NOMO-1 treated with dmso at 0.1 percent for 144 hours (cell line): ENCODE measurements around the gene CD6.

Experiments
- DNase-seq: peaks from one replicate; lab custom pipeline; 2025; ENCODE audit not compliant: unreplicated experiment; lab: John Stamatoyannopoulos, UW

Gene CD6

DNA sequence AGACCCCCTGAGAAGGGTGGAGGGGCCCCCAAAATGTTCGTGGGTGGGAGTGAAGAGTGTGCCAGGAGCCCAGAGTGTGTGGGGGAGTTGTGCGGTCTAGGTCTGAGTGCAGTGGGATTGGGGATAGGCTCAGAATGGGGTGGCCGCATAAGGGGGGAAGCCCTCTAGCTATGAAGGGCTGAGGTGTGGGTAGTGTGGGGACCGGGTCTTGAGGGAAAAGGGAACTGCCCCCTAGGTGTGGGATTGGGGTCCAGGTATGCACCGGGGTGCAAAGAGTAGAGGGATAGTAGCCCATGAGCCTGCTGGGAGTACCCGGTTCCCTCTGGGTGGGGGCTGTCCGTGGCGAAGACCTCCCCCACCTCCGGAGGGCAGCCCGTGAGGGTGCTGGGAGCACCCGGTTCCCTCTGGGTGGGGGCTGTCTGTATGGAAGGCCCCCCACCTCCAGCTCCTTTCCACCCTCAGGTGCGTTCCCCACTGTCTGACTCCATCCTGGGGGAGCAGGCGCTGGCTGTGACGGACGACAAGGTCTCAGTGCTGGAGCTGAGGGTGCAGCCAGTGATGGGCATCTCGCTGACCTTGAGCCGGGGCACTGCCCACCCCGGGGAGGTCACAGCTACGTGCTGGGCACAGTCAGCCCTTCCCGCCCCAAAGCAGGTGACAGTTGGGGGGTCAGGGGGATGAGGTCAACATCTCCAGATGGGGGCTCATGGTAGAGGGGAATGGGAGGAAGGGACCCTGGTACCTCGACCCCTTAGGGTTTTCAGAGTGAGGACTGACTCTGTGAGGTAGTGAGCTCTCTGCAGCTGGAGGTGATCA is 36.5 kb upstream of the CD6 start:
- DNase-seq = no peak

DNA sequence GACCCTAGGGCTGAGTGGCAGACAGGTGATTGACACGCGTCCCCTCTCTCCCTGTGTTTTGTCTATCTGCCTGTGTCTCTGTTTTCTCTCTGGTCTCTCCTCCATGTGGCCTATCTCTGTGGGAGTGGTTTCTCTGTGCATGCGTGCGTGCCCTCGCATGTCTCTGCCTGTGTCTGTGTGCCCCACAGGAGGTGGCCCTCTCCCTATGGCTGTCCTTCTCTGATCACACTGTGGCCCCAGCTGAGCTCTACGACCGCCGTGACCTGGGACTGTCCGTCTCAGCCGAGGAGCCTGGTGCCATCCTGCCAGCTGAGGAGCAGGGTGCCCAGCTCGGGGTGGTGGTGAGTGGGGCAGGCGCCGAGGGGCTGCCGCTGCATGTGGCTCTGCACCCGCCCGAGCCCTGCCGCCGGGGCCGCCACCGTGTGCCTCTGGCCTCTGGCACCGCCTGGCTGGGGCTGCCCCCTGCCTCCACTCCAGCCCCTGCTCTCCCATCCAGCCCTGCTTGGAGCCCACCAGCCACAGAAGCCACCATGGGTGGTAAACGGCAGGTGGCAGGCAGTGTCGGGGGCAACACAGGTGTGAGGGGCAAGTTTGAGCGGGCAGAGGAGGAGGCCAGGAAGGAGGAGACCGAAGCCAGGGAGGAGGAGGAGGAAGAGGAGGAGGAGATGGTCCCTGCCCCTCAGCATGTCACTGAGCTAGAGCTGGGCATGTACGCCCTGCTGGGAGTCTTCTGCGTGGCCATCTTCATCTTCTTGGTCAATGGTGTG is 35.6 kb upstream of the CD6 start:
- no peak for DNase-seq

DNA sequence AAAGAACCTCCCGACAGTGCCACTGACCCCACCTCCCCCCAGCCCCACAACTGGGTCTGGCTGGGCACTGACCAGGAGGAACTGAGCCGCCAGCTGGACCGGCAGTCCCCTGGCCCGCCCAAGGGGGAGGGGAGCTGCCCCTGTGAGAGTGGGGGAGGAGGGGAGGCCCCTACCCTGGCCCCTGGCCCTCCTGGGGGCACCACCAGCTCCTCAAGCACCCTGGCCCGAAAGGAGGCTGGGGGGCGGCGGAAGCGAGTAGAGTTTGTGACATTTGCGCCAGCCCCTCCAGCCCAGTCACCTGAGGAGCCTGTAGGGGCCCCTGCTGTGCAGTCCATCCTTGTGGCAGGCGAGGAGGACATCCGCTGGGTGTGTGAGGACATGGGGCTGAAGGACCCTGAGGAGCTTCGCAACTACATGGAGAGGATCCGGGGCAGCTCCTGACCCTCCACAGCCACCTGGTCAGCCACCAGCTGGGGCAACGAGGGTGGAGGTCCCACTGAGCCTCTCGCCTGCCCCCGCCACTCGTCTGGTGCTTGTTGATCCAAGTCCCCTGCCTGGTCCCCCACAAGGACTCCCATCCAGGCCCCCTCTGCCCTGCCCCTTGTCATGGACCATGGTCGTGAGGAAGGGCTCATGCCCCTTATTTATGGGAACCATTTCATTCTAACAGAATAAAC is 34.9 kb upstream of the CD6 start:
- no peak for DNase-seq

DNA sequence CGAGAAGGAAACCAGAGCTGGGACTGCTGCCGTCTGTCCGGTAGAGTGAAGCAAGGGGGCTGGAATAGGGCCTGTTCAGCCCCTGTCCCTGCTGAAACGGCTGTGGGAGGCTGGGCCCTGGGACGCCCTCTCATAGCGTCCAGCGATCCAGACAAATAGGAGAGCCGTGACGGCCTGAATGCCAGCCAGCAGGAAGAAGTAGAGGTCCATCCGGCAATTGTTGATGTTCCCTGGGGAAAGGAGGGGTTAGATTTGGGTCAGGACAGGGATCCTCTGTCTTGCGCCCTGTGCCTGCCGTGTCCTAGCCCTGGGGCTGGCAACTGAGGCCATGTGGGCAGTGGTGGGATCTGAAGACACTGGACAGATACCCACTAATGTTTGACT is 34.3 kb upstream of the CD6 start:
- no peak for DNase-seq

DNA sequence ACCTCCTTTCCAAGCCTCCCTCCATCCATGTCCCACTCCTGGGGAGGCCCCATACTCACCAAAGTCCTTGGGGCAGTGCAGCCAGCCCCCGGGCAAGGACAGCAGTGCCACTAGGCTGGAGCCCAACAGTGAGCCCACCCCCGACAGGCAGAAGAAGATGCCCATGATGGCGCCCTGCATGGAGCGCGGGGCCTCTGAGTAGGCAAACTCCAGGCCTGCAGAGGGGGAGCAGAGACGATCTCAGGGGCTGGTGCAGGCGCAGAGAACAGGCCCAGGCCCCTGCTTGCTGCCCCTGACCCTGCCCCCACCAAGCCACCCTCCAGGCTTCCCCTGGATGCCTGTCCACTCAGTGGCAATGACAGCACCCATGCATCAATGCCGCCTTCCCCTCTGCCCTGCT is 33.7 kb upstream of the CD6 start:
- DNase-seq = no peak

DNA sequence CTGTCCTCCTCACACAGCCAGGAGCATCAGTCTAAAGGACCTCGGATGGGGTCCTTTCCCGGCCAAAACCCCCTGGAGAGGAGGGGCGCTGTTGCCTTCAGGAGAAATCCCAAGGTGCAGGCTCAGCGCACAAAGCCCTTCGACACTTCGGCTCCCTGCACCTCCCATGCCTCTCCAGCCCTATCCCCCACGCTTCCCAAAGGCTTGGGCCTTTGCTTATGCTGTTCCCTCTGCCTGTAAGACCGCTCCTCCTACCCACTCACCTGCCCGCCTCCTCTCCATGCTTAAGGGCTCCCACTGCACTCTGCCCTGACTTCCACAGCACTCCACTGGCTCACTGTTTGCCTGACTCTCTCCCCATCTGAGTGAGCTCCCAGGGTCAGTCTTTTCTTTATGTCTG is 33.0 kb upstream of the CD6 start:
- no peak for DNase-seq

DNA sequence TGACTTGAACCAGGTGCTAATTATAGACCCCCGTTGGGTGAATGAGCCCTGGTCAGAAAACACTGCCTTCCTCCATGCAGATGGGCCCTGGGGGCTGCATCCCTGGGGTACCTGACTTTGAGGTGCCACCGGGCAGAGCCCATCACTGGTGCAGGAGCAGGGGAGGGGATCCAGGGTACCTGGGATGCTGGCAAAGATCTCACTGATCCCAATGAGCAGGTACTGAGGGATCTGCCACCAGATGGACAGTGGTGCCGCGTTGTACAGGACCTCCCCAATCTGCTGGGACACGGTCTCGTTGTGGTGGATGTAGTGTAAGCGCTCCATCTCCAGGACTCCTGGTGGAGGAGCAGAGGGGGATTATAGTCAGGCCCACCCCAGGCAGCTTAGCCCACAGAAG is 32.2 kb upstream of the CD6 start:
- no peak for DNase-seq

DNA sequence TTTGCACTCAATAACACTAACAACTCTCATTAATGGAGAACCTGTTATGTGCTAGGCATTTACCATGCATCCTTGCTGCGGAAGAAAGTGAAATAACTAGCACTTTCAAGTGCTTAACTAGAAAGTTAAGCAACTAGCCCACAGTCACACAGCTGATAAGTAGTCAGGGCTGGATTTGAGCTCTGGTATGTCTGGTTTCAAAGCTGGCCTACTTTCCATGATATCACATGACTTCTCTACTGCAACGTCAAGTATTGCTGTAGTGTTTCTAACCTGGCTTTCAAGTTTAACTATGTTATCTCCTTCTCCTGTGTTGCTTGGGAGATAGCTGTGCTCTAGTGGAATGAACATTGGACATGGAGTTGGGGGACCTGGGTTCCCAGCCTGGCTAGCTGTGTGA is 31.6 kb upstream of the CD6 start:
- no peak for DNase-seq

DNA sequence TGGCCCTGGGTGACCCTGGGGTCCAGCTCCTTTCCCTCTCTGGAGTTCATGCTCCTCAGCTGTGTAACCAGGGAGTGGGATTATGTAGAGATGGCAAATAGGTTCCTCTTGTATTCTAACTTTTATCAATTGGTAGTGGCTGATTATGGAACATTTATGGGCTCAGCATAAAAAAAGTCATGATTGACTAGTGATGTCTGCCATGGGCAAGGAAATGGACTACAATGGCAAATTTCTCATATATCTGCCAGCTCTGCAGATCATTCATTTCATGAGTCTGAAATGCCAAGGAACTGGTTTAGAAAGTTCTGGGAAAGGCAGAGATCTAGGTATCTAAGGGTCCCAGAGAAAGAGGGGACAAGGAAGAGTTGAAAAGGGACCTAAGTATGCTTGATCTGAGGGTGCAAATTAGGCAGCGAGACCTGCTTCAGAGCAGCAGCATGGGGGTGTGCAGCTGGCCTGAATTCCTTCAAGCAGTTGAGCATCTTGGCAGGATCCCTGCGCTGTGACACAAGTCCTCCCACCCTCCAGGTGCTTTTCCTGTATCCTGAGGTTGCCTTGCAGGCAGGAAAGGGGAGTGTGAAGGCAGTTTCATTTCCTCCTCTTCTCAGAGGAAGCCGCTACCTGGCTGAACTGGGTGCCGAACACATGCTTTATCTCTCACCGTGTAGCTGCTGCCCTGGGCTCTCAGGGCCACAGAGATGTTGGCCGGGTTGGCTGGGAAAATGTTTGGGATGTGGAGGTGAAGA is 29.9 kb upstream of the CD6 start:
- DNase-seq = no peak

DNA sequence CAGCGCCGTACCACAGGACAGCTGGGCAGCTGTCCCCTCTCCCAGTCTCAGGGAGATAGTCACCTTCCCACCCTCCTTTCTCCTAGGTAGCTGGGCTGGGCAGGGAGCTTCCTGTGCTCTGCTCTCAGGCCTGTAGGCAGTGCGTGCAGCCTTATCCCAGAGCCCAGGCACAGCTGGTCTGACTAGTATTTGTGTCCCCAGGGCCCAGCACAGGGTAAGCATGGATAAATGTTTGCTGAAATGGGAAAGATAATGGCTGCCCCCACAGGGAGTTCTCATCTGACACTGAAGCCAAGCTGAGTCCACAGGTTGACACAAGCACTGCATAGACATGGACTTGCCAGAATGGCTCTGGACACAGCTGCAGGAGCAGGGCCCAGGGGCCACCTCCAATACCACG is 29.3 kb upstream of the CD6 start:
- DNase-seq = no peak

DNA sequence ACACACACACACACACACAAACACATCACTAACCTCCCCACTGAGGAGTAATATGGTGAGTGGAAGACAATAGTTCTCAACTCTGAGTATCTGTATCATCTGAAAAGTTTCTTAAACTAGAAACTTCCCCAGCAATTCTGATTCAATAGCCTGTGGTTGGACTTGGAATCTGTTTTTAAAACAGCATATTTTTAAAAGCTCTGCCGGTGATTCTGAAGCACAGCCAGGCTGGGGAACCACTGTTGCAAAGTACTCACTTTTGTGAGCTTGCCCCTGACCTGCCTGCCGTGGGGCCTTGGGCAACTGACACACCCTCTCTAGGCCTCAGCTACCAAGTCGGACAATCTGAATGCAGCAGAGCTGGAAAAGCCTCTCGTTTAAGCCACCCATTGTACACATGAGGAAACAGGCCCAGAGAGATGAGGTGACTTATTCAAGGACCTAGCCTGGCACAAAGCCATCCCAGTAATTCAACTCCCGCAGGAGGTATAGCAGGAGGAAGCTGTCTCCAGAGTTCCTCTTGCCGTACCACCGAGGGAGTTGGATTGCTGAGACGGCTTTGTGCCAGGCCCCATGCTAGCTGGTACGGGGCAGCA is 28.4 kb upstream of the CD6 start:
- DNase-seq = no peak

DNA sequence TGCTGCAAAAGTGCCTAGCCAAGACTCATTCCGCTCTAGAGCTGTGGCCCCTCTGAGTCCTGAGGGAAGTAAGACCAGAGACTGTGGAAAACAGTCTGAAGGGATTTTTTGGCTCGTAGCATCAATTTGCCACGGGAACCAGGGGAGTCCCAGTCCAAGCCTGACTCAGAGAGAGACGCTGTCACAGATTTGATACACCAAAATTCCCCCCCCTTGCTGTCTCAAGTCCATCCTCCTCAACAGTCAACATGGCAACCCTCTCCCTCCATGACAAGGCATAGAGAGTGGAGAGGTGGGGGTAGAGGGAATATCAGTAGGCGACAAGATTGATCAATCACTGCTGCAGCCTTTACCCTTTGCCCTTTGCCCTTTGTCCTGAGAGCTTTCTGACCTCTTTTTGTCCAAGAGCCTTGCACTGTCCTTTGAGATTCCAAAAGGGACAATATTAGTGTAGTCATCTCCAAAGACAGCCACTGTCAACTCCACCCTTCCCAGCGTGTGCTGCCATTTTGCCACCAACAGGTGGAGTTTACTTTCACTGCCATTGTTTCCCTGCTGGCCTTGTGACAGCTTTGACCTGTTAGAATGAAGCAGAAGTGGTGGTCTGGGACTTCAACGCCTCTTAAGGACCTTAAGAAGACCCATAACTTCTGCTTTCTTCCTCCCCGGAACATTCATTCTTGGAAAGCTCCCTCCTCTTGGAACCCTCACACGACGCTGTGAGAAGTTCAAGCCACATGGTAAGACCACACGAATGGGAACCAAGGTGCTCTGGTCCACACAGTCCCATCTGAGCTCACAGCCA is 26.8 kb upstream of the CD6 start:
- DNase-seq = no peak

DNA sequence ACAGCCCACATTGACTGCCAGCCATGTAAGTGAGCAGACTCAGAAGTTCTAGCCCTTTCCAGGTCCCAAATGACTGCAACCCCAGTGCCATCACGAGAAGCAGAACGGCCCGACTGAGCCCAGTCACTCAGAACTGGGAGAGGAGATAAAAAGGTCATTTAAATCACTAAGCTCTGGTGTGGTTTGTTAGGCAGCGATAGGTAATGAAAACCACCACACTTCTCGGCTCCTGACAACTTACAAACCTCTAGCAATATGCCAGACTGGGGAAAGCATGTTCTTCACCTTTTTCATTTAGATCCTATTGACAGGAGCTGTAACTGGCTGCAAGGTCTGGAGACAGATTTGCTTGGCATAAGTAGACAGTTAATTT is 26.2 kb upstream of the CD6 start:
- no peak for DNase-seq

DNA sequence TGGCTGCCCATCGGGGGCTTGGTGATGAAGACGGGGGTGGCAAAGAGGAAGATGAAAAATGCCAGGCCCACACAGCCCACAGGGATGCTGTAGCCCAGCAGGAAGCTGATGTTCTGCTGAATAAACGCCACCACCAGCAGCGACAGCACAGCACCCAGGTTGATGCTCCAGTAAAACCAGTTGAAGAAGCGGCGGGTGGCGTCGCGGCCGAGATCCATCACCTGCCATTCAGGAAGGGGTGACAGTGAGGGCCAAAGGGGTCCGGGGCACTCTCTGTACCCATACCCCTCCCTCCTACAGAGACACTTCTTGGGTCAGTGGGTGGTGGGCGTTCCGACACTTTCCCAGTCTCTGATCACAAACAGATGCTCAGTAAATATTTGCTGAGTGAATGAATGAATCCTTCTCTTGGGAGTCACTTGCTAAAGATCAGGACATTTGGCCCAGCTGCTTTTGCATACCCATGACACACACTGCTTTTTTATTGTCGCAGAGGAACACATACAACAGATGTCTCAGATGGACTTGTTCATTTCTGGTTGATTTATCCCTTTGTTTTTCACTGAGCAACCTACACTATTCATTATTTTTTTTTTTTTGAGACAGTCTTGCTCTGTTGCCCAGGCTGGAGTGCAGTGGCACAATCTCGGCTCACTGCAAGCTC is 24.7 kb upstream of the CD6 start:
- DNase-seq = no peak

DNA sequence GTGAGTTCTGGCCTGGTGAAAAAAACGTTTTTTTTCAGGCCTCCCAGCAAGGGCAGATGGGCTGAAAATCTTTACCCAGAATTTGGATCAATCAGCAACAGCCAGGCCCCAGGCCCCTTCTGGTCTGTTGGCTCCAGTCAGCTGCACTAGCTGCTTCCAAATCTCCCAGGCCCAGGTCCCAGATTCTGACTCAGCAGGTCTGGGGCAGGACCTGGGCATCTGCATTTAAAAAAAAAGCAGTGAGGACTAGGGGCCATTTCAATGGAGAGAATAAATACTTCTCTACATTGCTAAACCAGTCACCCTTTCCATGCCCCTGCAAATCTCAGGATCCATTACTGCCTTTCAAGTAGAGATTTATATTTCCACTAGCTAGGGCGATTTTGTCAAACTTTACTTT is 23.8 kb upstream of the CD6 start:
- DNase-seq = no peak

DNA sequence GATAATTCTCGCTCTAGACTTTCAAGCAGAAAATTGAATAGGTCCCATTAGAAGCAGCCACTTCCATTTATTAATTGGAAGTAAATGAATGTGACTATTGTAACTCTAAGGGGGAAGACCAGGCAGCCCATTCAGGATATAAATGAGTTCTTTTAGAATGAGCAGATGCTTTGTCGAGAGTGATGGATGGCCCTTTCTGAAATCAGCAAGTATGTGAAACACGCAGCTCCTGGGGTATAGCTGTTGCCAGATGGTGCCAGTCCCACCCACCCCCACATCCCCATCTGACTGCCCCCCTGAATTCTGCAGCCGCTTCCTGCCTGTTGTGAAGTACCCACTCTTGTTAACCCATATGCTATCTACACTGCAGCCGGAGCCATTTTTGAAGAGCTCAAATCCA is 23.2 kb upstream of the CD6 start:
- DNase-seq = no peak

DNA sequence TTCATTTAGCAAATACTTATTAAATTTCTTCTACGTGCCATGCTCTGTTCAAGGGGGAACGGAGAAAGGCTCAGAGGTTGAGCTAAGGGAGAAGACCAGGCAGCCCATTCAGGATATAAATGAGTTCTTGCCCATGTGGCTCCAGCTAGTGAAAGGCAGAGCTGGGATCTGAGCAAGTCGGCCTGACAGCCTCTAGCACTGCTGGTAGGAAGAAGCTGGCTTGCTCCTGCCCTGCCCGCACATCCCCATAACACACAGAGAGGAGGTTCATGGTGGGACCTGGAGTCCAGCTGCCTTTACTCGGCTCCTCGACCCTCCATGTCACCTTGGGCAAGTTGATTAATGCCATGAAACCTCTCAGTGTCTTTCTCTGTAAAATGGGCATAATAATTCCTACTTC is 21.5 kb upstream of the CD6 start:
- DNase-seq = no peak

DNA sequence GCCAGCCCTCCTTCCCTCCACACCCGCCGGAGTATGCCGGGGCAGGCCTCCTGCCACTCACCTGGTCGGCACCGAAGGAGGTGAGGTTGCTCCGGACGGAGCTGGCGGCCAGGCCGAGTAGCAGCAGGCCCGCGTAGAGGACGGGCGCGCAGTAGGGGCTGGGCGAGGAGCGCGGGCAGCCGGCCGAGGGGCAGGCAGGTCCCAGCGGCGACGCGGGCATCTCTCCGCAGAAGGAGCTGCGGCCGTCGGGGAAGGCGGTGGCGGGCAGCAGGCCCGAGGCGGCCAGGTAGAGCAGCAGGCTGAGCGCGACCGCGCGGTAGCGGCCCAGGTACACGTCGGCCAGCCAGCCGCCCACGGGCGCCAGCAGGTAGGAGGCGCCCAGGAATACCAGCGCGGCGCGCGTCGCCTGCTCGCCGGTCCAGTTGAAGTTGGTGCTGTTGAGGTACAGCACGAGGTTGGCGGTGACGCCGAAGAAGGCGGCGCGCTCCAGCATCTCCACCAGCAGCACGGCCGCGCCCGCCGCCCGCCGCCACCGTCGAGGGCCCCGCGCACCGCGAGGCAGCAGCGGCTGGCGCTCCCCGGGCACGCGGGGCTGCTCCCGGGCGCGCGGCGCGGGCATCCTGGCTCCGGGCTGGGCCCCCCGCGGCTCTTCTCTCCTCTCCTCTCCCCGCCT is 20.4 kb upstream of the CD6 start:
- DNase-seq = no peak

DNA sequence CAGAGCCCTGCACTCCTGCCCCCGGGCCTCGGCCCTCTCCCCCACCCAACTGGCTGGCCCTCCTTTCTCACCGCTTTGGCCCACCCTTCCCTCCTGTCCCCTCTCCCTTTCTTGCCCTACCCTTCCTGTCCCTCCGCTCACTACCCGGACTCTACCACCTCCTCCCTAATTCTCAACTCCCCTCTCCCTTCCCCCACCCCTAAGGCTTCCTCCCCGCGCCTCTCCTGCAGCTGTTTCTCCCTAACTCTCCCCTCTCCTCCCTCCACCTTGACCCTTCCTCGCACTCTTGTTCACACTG is 19.9 kb upstream of the CD6 start:
- peak; percentile 11 for DNase-seq
